NCI-H1048 (cell line): ENCODE measurements around the gene PPFIBP1.
"Not testable (repeated sequence)": the region's sequence is repeated elsewhere in the genome, so short reads cannot be mapped to it uniquely, and the experiment has no call there.

Source experiments
- DNase-seq: peaks from one replicate; lab custom pipeline; 2025; lab: John Stamatoyannopoulos, UW

The PPFIBP1 gene

DNA sequence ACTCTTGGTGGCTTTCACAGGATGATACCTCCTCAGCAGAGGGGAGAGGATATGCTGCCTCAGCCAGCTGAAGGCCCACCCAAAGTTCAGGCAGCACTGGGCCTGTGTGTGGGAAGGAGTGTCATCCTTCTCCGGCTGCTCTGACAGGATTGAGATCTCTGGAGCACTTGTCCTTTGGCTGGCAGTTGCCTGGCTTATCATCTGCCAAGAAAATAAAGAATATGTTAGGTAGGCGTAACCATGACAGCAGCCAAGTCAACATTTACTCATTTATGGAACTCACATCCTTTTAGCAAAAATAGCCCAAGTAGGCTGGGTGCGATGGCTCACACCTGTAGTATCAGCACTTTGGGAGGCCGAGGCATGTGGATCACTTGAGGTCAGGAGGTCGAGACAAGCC lies 68.5 kb downstream of the PPFIBP1 start:
- no peak for DNase-seq

DNA sequence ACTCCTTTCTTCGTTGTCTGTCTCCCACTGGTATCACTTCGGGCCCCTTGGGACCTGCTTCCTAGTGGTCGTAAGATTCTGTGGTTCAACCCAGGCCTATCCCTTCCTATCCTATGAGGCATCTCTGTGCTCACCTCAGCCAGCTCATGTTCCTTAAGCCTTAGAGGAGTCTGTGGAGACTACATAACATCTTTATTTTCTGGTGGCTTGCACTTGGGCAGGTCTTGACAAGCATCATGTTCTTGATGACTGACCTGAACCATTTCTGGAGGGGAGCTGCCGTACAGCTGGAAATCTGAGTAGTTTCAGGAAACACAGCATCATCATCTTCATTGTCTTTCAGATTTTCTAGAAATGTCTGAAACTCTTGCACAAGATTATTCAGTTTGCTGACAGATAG lies 69.3 kb downstream of the PPFIBP1 start:
- DNase-seq = no peak

DNA sequence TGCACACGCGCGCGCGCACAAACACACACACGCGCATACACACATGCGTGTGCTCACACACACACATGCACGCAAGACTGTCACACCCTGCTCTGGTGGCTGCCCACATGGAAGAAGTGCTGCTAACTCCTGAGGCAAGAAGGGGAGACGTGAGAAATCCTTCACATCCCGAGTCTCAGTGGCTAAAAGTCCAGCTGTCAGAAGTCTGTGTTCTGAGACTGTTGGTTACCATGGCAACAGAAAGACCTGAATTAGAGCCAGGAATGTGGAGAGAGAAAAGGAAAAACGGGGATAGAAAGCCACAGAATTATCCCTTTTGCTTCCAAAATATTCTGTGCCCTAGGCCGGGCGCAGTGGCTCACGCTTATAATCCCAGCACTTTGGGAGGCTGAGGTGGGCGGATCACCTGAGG lies 71.2 kb downstream of the PPFIBP1 start:
- no peak for DNase-seq

DNA sequence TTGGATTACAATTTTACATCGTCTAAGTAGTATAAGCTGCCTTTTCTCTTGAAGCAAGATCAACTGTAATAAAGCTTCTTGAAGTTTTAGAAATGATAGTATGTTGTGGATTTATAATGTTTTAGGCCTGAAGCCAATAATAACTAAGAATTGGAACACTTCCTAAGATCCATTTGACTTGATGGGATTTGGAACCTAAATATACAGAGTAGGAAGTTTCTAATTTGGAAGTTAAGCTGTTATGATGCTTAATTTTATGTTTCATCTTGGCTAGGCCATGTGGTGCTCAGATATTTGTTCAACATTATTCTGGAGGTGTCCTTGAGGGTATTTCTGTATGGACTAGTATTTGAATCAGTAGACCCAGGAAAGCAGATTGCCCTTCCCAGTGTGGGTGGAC lies 74.9 kb downstream of the PPFIBP1 start:
- not testable (repeated sequence) for DNase-seq

DNA sequence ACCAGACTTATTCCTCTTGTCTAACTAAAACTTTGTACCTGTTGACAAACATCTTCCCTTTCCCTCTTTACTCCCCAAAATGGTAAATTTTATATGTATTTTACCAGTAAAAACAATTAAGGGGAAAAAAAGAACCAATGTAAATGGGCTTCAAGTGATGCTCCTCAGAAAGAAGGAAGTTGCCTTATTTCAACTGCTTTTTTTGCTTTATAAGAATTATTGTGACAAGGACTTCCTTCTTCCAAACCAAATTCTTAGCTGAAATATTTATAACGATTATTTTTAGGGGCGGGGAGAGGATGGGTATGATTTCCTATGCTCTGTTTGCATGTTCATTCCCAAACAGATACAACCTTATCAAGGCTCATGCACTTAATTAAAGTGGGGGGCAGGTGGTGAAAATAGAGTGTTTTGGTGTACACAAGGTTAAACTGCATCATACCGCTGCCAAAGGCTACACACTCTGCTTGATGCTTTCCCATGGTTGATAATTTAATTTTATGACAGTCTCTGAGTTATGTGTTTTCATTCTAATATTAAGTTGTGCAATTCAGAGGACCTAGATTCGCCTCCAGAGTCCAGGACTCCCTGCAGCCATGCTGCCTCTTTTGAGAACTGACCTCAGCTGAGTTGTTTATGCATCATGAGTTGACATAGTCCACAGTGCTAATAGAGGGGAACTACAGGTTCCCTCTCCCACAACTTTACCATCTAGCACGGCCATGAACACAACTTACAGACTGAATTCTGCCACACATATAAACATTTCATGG lies 77.2 kb downstream of the PPFIBP1 start:
- DNase-seq = not testable (repeated sequence)

DNA sequence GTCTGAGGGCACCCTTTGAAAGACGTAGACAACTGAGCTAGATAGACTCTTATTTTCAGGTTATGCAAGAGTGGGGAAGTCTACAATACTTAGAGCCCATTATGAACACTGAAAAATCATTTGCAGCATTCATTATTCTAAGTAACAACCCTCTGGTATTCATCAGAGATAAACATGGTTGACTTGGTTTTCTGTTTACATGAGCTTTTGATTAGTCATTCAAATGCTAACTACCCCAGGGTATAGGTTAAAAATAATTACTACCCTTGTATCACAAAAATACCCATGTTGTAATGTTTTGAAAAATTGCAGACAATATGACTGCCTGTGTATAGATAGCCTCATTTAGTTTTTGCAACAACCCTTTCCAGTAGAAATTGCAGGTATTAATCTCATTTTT lies 78.5 kb downstream of the PPFIBP1 start:
- no peak for DNase-seq

DNA sequence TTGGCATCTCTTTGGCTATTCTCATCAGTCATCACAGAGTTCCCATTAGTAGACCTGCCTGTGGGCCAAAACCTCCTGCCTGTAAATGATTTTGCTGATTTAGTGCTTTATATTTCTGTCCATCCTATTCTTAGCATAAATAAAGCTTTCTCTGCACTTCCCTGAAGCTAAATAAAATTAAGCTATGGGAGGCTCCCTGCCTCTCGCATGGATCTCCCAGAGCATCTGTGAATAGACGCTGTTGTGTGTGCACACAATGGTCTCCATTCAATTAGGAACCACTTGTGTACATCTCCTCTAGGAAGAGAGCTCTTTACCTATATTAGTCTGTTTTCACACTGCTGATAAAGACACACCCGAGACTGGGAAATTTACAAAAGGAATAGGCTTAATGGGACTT lies 80.4 kb downstream of the PPFIBP1 start:
- no peak for DNase-seq

DNA sequence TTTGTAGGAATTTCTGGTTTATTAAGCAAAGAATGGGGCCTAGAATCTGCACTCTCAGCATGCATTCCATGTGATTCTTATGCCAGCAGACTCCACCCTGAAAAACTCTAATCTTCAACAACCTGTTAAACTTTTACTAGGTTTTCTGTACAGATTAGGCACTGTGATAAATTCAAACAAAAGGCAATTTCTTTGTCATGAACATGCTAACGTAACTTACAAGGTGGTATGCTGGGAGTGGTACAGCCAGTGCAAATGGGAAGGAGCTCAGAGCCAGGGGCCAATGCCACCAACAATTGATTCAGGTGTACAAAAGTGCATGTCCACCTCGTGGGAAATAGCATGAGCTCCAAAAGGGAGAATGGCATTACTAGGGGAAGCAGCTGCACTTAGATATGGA lies 83.0 kb downstream of the PPFIBP1 start:
- no peak for DNase-seq

DNA sequence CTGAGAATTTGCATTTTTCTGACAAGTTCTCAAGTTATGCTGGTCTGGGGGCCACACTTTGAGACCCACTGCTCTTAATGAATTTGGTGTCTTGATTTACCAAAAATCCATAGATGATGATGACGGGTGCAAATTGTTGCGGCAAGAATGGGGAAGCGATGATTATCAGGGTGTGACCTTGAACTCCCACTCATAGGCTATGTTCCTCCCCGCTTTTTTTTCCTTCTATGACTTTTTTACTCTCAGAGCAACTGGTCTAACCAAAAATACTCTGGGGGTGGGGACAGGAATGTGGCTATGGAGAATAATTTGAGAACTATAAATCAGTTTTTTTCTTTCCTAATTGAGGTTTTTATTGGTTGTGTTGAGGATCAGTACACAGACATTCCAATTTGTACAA lies 83.6 kb downstream of the PPFIBP1 start:
- no peak for DNase-seq

DNA sequence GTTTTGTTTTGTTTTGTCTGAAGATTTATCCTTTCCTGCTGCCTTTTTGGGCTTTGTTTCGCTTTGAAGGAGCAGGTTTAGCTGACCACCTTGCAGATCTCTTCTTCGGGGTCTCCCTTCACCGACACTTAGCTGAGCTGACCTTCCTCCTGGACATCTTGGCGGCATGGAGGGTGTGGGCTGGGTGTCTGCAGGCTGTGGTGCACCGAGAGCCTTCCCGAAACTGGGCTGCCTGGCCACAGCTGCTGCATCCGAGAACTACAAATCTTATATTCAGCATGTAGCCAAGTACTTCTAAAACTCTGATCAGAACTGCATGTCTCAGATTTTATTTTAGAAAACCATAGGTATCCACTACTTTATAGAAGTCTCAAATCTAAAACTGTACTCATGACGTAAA lies 84.9 kb downstream of the PPFIBP1 start:
- no peak for DNase-seq

DNA sequence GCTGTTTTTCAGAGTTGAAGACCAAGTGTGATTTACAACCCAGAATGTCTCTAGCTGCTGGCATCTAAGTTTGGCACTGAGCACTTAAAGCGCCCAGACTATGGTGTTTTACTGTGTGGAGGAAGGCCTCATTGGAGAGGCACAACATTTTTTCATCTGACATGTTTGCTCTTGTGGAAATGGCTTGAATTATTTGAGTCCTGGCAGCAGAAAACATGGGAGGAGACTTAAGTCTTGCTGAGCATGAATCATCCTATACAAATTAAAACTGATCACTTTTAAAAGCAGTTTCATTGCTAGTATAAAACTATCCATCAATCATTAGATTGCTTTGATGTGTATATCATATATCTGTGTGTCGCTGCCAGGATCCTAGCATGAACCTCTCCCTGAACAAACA lies 86.4 kb downstream of the PPFIBP1 start:
- no peak for DNase-seq

DNA sequence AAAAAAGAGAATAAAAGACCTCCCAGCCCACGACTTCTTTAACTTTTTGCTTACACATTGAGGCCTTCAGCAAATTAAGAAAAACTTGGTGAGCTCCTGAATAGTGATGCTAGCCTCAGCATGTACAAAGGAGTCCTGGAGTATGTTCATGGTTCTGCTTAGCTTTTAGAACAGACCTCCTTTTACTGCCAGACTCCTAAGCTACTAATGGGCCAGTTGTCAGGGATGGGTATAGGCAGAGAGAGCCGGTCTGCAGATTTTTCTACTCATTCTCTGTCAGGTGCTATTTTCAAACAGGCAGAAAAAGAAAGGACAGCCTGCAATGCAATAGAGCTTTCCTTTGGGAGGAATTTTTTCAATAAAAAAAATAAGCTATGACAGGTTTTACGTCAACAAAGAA lies 90.4 kb downstream of the PPFIBP1 start:
- no peak for DNase-seq

DNA sequence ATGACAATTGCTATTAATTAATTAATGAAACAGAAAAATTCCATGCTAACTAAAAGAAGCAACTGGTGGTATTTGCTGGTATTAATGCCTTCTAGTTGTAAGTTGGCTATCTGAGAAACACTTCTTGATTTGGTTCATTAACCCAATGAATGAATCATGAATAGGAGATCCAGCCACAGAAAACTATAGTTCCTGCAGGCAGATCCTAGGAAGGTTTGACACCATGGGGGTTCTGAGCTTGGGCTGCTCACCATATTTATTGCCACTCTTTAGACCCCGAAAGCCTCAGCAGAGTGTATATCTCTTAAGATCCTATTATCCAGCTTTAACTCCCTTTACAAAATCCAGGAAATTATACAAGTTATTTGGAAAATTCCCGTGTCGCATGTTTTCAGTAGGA lies 90.9 kb downstream of the PPFIBP1 start:
- no peak for DNase-seq

DNA sequence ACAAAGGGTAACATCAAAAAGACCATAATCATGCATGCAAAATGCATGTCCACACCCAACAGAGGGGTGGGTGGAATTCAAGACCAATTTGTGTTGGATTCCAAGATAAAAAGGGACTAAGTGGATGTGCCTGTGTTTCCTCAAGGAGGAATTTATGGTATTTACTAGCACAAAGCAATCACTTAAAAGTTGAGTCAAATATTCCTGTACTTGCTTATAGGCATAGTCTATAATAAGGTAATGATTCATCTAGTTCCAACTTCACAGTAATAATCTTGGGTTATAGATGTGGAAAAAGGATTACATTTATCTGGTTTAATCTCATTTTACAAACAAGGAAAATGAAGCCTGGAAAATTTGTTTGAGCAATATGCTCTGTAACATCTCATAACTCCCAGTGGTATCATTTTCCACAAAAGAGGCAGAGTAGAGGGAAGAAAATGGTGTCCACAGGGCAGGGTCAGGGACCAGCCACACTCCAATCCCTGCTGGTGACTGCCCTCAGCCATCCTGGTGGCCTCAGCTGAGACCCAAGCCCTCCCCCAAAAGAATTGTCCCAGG lies 91.4 kb downstream of the PPFIBP1 start:
- DNase-seq = no peak

DNA sequence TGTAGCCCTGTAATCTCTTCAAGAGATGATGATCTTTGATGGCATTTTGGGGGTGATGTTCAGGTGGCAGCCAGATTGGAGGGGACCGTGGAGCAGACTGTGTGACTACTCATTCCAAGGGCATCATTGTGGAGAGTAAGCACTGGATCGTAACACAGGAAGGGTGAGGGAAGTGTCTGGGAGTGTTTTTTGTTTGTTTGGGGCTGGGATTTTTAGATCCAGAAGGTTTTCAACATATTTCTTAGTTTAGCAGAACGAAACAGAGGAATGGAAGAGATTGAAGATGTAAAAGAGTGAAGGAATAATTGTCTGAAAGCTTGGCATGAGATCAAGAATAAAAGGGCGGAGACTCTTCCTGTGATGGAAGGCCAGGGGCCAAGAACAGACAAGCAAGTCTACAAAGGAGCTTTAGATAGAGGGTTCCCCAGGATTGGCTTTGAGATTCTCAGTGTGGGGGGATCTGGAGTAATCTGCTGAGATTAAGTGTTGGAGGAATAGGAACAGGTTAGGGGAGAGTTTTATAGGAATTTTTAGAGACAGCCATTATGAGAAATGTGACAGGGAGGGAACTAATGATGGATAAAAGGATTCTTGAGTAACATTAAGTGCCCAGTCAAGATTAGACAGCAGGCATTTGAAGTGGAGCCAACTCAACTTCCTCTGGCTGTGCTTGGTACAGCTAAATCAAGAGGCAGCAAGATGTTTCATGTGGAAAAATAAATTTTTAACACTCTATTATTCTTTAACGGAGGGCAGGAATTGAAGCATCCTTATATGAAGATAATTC lies 92.5 kb downstream of the PPFIBP1 start:
- DNase-seq = no peak

DNA sequence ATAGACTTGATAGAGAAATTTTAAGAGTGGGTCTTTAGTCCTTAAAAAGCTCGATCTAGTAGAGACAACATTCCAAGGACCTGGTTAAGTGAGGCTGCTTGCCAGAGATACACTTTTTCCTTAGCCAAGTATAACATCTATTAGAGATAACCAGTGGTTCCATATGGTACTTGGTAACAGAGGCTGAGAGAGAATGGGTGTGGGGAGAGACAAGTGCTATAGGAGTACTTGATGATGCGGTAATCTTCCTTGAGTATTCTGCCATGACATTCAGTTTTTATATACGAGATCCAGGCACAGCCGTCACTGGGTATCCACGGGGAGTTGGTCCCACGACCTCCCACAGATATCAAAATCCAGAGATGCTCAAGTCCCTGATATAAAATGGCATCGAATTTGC lies 94.8 kb downstream of the PPFIBP1 start:
- no peak for DNase-seq

DNA sequence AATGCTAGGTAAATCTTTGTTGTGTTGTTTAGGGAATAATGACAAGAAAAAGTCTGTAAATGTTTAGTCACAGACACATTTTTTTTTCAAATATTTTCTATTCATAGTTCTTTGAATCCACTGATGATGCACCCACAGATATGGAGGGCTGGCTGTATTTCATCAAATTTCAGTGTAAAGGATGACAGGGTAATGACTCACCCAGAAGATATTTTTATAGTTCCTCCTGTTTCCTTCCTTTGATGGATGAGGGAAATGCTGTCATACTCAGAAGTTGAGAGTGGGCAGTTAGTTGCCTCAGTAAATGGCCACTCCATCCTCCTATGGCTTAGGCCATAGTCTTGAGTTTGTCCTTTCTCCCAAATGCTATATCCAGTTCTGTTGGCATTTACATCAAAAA lies 95.3 kb downstream of the PPFIBP1 start:
- DNase-seq = no peak

DNA sequence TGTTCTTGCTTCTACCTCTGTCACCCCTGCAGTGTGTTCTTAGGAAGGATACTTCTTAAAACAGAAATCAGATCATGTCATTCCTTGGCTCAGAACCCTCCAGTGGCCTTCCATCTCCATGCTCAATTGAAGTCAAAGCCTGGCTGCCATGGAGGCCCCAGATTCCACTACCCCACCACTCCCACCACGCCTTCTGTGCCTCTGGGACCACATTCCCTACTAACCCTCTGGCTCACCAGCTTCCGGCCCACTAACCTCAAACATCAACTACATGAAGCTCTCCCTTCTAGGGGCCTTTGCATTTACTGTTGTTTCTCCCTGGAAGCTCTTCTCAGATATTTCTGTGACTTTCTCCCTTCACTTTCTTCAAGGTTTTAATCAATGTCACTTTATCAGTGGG lies 96.1 kb downstream of the PPFIBP1 start:
- no peak for DNase-seq

DNA sequence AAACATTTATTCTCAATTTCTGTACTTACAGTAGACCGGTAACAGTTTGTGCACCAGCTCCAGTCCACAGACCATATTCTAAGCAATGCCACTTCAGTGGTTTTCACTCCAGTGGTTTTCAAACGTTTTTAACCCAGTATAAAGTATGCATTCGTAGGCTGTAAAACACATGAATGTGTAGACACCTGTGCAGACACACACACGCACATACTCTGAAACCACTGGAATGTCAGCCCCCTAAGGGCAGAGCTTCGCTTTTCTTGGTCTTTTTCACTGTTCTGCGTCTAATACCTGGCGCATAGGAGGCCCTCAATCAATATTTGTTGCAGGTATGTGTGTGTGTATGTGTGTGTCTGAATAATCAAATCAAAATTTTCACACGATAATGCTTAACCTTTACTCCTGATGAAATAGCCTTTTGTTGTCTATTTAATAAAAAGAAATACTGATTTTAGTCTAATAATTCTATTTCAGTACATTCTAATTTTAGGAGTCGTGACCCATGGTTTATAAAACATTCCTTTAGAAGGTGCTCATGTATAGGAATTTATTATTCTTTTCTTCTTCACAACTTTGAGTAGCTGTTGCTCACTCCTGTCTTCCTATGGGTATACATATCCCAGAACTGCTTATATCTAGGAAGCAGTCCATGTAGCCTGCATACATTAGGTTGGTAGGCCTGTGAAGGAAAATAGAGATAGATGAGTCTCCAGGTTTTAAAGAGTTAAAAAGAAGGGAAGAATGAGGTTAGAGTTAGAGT lies 98.6 kb downstream of the PPFIBP1 start:
- DNase-seq = no peak

DNA sequence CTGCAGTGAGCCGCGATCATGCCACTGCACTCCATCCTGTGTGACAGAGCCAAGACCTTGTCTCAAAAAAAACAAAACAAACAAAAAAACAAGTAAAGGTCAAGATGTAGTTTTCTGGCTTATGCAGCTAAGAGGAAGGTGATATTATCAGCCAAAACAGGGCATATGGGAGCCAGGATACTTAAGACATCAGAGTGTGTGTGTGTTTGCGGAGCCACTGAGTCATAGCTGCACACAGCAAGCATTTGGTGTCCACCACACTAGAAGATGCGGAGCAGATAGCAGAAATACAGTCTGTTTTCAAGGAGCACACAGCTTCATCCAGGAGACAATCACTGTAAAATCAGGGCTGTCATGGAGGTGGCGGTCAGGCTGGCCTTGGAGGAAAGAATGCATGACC lies 99.6 kb downstream of the PPFIBP1 start:
- DNase-seq = no peak

DNA sequence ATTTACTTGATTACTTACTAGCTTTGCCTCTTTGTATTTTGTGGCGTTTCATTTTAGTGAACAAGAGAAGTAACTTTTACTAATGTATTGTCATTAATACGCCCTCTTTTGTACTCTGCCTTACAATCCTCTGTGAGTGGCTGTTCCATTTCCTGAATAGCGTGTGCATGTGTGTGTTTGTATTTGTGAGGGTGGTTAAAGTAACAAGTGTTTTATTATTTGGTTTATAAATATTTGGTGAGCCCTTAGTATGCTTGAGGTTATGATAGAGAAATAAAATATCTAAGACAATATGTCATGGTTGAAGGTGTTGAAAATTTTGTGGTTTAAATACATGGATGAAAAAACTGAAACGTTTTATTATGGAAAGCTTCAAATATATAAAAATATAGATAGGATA lies 100.6 kb downstream of the PPFIBP1 start:
- DNase-seq = no peak

DNA sequence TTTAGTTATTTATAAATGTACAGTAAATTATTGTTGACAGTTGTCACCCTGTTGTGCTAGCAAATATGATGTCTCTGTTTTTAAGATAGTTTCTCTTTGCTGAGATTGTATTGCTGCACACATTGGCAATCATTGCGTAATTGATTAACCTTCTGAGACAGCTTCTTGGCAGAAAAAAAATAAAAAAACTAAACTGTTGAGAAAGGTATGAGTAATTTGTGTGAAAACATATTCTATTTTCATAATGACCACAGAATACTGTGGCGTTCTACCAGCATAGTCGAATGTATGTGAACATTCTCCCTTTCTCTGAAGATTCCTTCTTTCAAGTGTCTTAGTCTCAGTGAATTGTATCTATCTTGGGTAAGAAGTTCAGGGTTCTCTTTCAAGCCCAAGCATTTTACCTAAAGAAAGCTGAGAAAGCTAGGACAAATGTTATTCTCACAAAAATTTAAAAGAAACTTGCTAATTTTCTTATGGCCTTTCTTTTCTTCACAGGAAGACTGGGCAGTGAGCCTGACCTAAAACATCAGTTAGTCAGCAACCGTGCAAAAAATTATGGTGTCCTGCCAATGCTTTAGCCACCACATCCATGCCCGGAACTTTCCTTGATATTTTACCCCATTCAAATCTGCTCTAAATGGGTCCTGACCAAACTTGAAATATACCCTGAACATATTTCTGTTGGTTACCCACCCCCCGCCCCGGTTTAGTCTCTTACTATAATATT lies 103.3 kb downstream of the PPFIBP1 start:
- DNase-seq = no peak
